HEK293T (cell line): ENCODE results near the gene IGSF9B.

Experiments
- CTCF ChIA-PET: fragments of 350-600 bp; formaldehyde crosslinking; extraction: SDS; loops from one replicate; lab custom pipeline; 2021; ENCODE audit warnings: antibody characterized with exemption, inconsistent platforms; lab: Yijun Ruan, JAX
- POLR2A ChIA-PET: fragments of 350-600 bp; formaldehyde crosslinking; extraction: SDS; loops from one replicate; lab custom pipeline; 2020; ENCODE audit warnings: antibody characterized with exemption, inconsistent platforms; lab: Yijun Ruan, JAX
- DNase-seq: peaks from one replicate; pipeline ENCODE4 v3.0.0; 2012; ENCODE audit warnings: mixed read lengths; ENCODE audit errors: extremely low spot score
- ARNT ChIP-seq: fragments of 450-650 bp; IDR thresholded peaks from 2 replicates; pipeline ENCODE4 v1.6.1; 2017; ENCODE audit warnings: mild to moderate bottlenecking
- BHLHE40 ChIP-seq: fragments of 450-650 bp; IDR thresholded peaks from 2 replicates; pipeline ENCODE4 v1.6.1; 2016; ENCODE audit warnings: mild to moderate bottlenecking, moderate library complexity, borderline replicate concordance
- CTBP1 ChIP-seq: fragments of 450-650 bp; IDR thresholded peaks from 2 replicates; pipeline ENCODE4 v1.6.1; 2016; ENCODE audit warnings: borderline replicate concordance
- ELF4 ChIP-seq: fragments of 450-650 bp; IDR thresholded peaks from 2 replicates; pipeline ENCODE4 v1.6.1; 2017; ENCODE audit warnings: antibody characterized with exemption
- FOXA1 ChIP-seq: fragments of 450-650 bp; IDR thresholded peaks from 2 replicates; pipeline ENCODE4 v1.6.1; 2016; ENCODE audit warnings: mild to moderate bottlenecking
- FOXK2 ChIP-seq: fragments of 450-650 bp; IDR thresholded peaks from 2 replicates; pipeline ENCODE4 v1.6.1; 2016; ENCODE audit warnings: mild to moderate bottlenecking
- FOXM1 ChIP-seq: fragments of 450-650 bp; IDR thresholded peaks from 2 replicates; pipeline ENCODE4 v1.6.1; 2017; ENCODE audit warnings: mild to moderate bottlenecking, borderline replicate concordance
- HDGF ChIP-seq: fragments of 450-650 bp; IDR thresholded peaks from 2 replicates; pipeline ENCODE4 v1.6.1; 2017; ENCODE audit warnings: antibody characterized with exemption, borderline replicate concordance
- L3MBTL2 ChIP-seq: fragments of 450-650 bp; conservative IDR thresholded peaks from 2 replicates; pipeline ENCODE4 v1.6.1; 2016; ENCODE audit warnings: mild to moderate bottlenecking
- LEF1 ChIP-seq: fragments of 450-650 bp; IDR thresholded peaks from 2 replicates; pipeline ENCODE4 v1.6.1; 2017; ENCODE audit warnings: mild to moderate bottlenecking, borderline replicate concordance
- NFRKB ChIP-seq: fragments of 450-650 bp; IDR thresholded peaks from 2 replicates; pipeline ENCODE4 v1.6.1; 2016; ENCODE audit warnings: mild to moderate bottlenecking, moderate library complexity
- SP1 ChIP-seq: fragments of 450-650 bp; IDR thresholded peaks from 2 replicates; pipeline ENCODE4 v1.6.1; 2017
- SUZ12 ChIP-seq: fragments of 450-650 bp; IDR thresholded peaks from 2 replicates; pipeline ENCODE4 v1.6.1; 2016; ENCODE audit warnings: mild to moderate bottlenecking
- TARDBP ChIP-seq: fragments of 450-650 bp; IDR thresholded peaks from 2 replicates; pipeline ENCODE4 v1.6.1; 2016
- ZNF384 ChIP-seq: fragments of 450-650 bp; IDR thresholded peaks from 2 replicates; pipeline ENCODE4 v1.6.1; 2016
- TF ChIP-seq, protein P1 (sequence below): fragments of 450-650 bp; IDR thresholded peaks from 2 replicates; pipeline ENCODE4 v1.6.1; 2016

The IGSF9B gene

GRCh38 chr11:133929401-133930052 lies 27.2 kb downstream of the IGSF9B start:
- TF ChIP-seq ELF4, result no peak
- no peak for TF ChIP-seq BHLHE40
- TF ChIP-seq NFRKB, result no peak
- TF ChIP-seq HDGF, result no peak
- no peak for TF ChIP-seq L3MBTL2
- no peak for TF ChIP-seq SP1
- TF ChIP-seq FOXK2, result no peak
- no peak for TF ChIP-seq CTBP1
- no peak for TF ChIP-seq FOXM1
- TF ChIP-seq TARDBP, result no peak
- no peak for TF ChIP-seq FOXA1
- TF ChIP-seq, protein P1, sequence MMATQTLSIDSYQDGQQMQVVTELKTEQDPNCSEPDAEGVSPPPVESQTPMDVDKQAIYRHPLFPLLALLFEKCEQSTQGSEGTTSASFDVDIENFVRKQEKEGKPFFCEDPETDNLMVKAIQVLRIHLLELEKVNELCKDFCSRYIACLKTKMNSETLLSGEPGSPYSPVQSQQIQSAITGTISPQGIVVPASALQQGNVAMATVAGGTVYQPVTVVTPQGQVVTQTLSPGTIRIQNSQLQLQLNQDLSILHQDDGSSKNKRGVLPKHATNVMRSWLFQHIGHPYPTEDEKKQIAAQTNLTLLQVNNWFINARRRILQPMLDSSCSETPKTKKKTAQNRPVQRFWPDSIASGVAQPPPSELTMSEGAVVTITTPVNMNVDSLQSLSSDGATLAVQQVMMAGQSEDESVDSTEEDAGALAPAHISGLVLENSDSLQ, result no peak
- TF ChIP-seq SUZ12, result no peak
- TF ChIP-seq ARNT, result no peak
- no peak for TF ChIP-seq ZNF384
- TF ChIP-seq LEF1, result no peak
- POLR2A ChIA-PET, result no interaction called here
- CTCF ChIA-PET, result interaction anchor here (1.0 kb wide), 1 partner anchor 14 kb away, joined by 3 read pairs; no protein-coding TSS in a partner anchor
- DNase-seq, result no peak

GRCh38 chr11:133928628-133929059 lies 28.1 kb downstream of the IGSF9B start:
- TF ChIP-seq CTBP1 (no peak), FOXK2 (no peak), L3MBTL2 (no peak), HDGF (no peak), TARDBP (no peak), SP1 (no peak), FOXM1 (no peak), ELF4 (no peak), ARNT (no peak), ZNF384 (no peak), FOXA1 (no peak), BHLHE40 (no peak), NFRKB (no peak), LEF1 (no peak), SUZ12 (no peak)
- TF ChIP-seq, protein P1, result no peak
- no peak for DNase-seq
- ChIA-PET POLR2A (no interaction called here), CTCF (interaction anchor here (0.9 to 2.2 kb wide), 3 partner anchors 119 to 212 kb away, joined by 3 to 6 read pairs (median 3); no protein-coding TSS in a partner anchor)

GRCh38 chr11:133927690-133928627 lies 28.8 kb downstream of the IGSF9B start:
- peak; percentile 85 for DNase-seq
- ChIA-PET CTCF (interaction anchor here (0.6 to 2.2 kb wide), 11 partner anchors 20 to 213 kb away, joined by 3 to 7 read pairs (median 4); no protein-coding TSS in a partner anchor), POLR2A (interaction anchor here (0.6 kb wide), 1 partner anchor 106 kb away, joined by 3 read pairs; no protein-coding TSS in a partner anchor)
- TF ChIP-seq, protein P1, result no peak
- TF ChIP-seq HDGF (no peak), FOXM1 (no peak), ELF4 (no peak), BHLHE40 (no peak), FOXA1 (no peak), FOXK2 (no peak), ZNF384 (no peak), LEF1 (no peak), L3MBTL2 (no peak), CTBP1 (no peak), SUZ12 (no peak), TARDBP (no peak), SP1 (no peak), ARNT (no peak)

GRCh38 chr11:133926466-133927246 lies 30.1 kb downstream of the IGSF9B start:
- CTCF ChIA-PET, result interaction anchor here (2.2 kb wide), 1 partner anchor 124 kb away, joined by 6 read pairs; no protein-coding TSS in a partner anchor
- no peak for DNase-seq
- no peak for TF ChIP-seq ZNF384
- TF ChIP-seq CTBP1, result no peak
- TF ChIP-seq FOXM1, result no peak
- TF ChIP-seq LEF1, result no peak
- no peak for TF ChIP-seq FOXA1
- no peak for TF ChIP-seq FOXK2
- TF ChIP-seq L3MBTL2, result no peak
- no peak for TF ChIP-seq ELF4
- TF ChIP-seq TARDBP, result no peak
- TF ChIP-seq, protein P1, result no peak
- TF ChIP-seq ARNT, result no peak
- TF ChIP-seq NFRKB, result no peak
- no peak for TF ChIP-seq BHLHE40
- no peak for TF ChIP-seq SUZ12
- TF ChIP-seq HDGF, result no peak
- no peak for TF ChIP-seq SP1
- POLR2A ChIA-PET, result no interaction called here
